Measurements from ENCODE around the gene FAM8A1. TPM values are rescaled to one million over a fixed set of nuclear protein-coding genes. Genes with fewer than 3 reads are reported as not detected.

The FAM8A1 gene
- total RNA-seq, 2 experiments from 2014 or later: 6.5 to 11.8 TPM

DNA sequence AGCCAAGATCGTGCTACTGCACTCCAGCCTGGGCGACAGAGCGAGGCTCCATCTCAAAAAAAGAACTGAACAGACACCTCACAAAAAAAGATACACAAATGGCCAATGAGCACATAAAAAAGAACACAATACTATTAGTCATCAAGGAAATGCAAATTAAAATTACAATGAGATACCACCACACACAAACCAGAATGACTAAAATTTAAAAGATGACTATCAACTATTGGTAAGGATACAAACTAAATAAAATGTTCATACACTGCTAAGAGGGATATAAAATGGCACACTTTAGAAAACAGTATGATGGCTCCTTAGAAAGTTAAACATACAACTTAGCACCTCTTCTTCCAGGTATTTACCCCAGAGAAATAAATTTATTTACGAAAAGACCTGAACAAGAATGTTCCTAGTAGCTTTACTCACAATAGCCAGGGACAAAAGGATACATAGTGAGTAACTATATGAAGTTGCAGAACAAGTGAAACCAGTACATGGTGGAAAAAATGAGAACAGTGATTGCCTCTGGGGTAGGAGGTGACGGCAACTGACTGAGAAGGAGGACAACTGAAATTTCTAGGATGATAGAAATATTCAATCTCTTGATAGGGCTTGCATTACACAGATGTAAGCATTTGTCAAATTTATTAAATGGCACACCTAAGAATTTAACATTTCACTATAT is 53.2 kb downstream of the FAM8A1 start:
- Histone ChIP-seq H3K27ac (ENCODE audit: low read depth, low read length, poor library complexity, severe bottlenecking) (no peak overlapping the region), H3K4me2 (ENCODE audit: low read length) (no peak overlapping the region), H3K9me2 (ENCODE audit: insufficient read depth, low read length) (no peaks in the 10 kb centered on the region), H3K4me3 (ENCODE audit: low read depth, low read length, poor library complexity, severe bottlenecking) (no peak overlapping the region), H3K9me3 (ENCODE audit: low read length) (no peaks in the 10 kb centered on the region), H3K4me1 (ENCODE audit: insufficient read depth, low read length, poor library complexity, severe bottlenecking) (no peaks in the 10 kb centered on the region), H4K20me1 (ENCODE audit: insufficient read depth, low read length) (peaks cover 13% of the 10 kb centered on the region; the same call in 1 of the 2 replicates), H3K36me3 (ENCODE audit: insufficient read depth, low read length) (peaks cover 97% of the 10 kb centered on the region), H3K79me2 (ENCODE audit: insufficient read depth, low read depth, low read length) (peaks cover 60% of the 10 kb centered on the region; the same call in 1 of the 2 replicates), H2AFZ (ENCODE audit: low read length) (no peak overlapping the region)
- TSS peak; percentile 1 for BruUV-seq (replicated peaks)
- intact Hi-C loops (cut with micrococcal nuclease; ENCODE audit: unreplicated experiment): no loop called here
- POLR2A ChIA-PET: no interaction called here
- CTCF ChIA-PET (ENCODE audit: unreplicated experiment): no interaction called here
- TF ChIP-seq, protein P1, sequence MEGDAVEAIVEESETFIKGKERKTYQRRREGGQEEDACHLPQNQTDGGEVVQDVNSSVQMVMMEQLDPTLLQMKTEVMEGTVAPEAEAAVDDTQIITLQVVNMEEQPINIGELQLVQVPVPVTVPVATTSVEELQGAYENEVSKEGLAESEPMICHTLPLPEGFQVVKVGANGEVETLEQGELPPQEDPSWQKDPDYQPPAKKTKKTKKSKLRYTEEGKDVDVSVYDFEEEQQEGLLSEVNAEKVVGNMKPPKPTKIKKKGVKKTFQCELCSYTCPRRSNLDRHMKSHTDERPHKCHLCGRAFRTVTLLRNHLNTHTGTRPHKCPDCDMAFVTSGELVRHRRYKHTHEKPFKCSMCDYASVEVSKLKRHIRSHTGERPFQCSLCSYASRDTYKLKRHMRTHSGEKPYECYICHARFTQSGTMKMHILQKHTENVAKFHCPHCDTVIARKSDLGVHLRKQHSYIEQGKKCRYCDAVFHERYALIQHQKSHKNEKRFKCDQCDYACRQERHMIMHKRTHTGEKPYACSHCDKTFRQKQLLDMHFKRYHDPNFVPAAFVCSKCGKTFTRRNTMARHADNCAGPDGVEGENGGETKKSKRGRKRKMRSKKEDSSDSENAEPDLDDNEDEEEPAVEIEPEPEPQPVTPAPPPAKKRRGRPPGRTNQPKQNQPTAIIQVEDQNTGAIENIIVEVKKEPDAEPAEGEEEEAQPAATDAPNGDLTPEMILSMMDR (conservative IDR thresholded peaks at IDR 0.05; ENCODE audit: low read length): no peak
- TF ChIP-seq EZH2phosphoT487 (IDR thresholded peaks at IDR 0.05; ENCODE audit: borderline replicate concordance, low read depth, low read length): no peak
- no peak for DNase-seq (ENCODE audit: low spot score)

DNA sequence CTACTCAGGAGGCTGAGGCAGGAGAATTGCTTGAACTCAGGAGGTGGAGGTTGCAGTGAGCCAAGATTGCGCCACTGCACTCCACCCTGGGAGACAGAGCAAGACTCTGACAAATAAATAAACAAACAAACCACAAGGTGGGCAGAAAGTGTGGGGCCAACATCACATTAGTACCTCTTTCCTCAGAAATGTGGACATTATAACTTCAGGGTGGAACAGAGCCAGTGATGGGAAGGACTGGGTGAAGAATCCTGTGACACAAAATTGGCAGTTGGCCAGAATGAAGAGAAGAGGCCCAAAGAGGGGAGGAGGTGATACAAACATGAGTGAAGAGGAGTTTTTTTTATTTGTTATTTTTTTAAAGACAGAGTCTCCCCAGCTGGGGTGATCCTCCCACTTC is 56.0 kb downstream of the FAM8A1 start:
- peaks cover 59% of the 10 kb centered on the region; the same call in 1 of the 2 replicates for H3K79me2 ChIP-seq (ENCODE audit: insufficient read depth, low read depth, low read length)
- H3K9me2 ChIP-seq (ENCODE audit: insufficient read depth, low read length): no peaks in the 10 kb centered on the region
- DNase-seq (ENCODE audit: low spot score): no peak
- H3K27ac ChIP-seq (ENCODE audit: low read depth, low read length, poor library complexity, severe bottlenecking): no peak overlapping the region
- no TSS peak for BruUV-seq (replicated peaks)
- H3K4me3 ChIP-seq (ENCODE audit: low read depth, low read length, poor library complexity, severe bottlenecking): no peak overlapping the region
- ChIA-PET POLR2A (interaction anchor here (1.6 to 1.9 kb wide), 2 partner anchors 12 to 47 kb away, joined by 5 to 6 read pairs; no protein-coding TSS in a partner anchor), CTCF (ENCODE audit: unreplicated experiment) (no interaction called here)
- intact Hi-C loops (cut with micrococcal nuclease; ENCODE audit: unreplicated experiment): no loop called here
- no peak overlapping the region for H2AFZ ChIP-seq (ENCODE audit: low read length)
- H3K36me3 ChIP-seq (ENCODE audit: insufficient read depth, low read length): peaks cover 97% of the 10 kb centered on the region
- H4K20me1 ChIP-seq (ENCODE audit: insufficient read depth, low read length): peaks cover 22% of the 10 kb centered on the region
- H3K4me1 ChIP-seq (ENCODE audit: insufficient read depth, low read length, poor library complexity, severe bottlenecking): no peaks in the 10 kb centered on the region
- H3K4me2 ChIP-seq (ENCODE audit: low read length): no peak overlapping the region
- H3K9me3 ChIP-seq (ENCODE audit: low read length): no peaks in the 10 kb centered on the region
- no peak for TF ChIP-seq EZH2phosphoT487 (IDR thresholded peaks at IDR 0.05; ENCODE audit: borderline replicate concordance, low read depth, low read length)
- TF ChIP-seq, protein P1 (conservative IDR thresholded peaks at IDR 0.05; ENCODE audit: low read length): no peak

DNA sequence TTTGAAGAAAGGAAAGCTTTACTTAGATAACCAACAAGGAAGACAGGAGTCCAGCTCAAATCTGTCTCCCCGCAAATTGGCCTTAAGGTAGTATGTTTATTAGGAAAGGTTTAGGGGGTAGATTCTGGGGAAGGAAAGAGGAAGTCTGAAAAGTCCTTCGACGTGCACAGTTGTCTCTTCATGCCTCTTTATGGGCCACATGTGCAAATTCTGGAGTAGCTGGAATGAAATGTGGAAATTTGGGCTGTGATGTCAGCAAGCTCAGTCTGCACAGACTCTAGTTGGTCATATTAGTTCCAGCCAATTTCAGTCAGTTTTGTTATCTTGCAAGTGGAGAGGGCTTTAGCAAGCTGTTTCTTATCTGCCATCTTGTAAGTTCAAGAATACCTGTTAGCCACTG is 56.5 kb downstream of the FAM8A1 start:
- H3K79me2 ChIP-seq (ENCODE audit: insufficient read depth, low read depth, low read length): peaks cover 63% of the 10 kb centered on the region; the same call in 1 of the 2 replicates
- H3K4me2 ChIP-seq (ENCODE audit: low read length): no peak overlapping the region
- no peak overlapping the region for H3K27ac ChIP-seq (ENCODE audit: low read depth, low read length, poor library complexity, severe bottlenecking)
- H2AFZ ChIP-seq (ENCODE audit: low read length): no peak overlapping the region
- H3K9me2 ChIP-seq (ENCODE audit: insufficient read depth, low read length): no peaks in the 10 kb centered on the region
- no peak for DNase-seq (ENCODE audit: low spot score)
- no peak overlapping the region for H3K4me3 ChIP-seq (ENCODE audit: low read depth, low read length, poor library complexity, severe bottlenecking)
- no peaks in the 10 kb centered on the region for H3K4me1 ChIP-seq (ENCODE audit: insufficient read depth, low read length, poor library complexity, severe bottlenecking)
- BruUV-seq (replicated peaks): TSS peak; percentile 11
- no peaks in the 10 kb centered on the region for H3K9me3 ChIP-seq (ENCODE audit: low read length)
- TF ChIP-seq EZH2phosphoT487 (IDR thresholded peaks at IDR 0.05; ENCODE audit: borderline replicate concordance, low read depth, low read length): no peak
- TF ChIP-seq, protein P1 (conservative IDR thresholded peaks at IDR 0.05; ENCODE audit: low read length): no peak
- intact Hi-C loops (cut with micrococcal nuclease; ENCODE audit: unreplicated experiment): no loop called here
- ChIA-PET CTCF (ENCODE audit: unreplicated experiment) (no interaction called here), POLR2A (interaction anchor here (0.6 to 1.9 kb wide), 11 partner anchors 8 to 46 kb away, joined by 3 to 12 read pairs (median 4); no protein-coding TSS in a partner anchor)
- H3K36me3 ChIP-seq (ENCODE audit: insufficient read depth, low read length): peaks cover 97% of the 10 kb centered on the region
- peaks cover 25% of the 10 kb centered on the region for H4K20me1 ChIP-seq (ENCODE audit: insufficient read depth, low read length)

Measured in OCI-LY7 (cell line).